Measurements from ENCODE around the gene IGLL1. TPM values are rescaled to one million over a fixed set of nuclear protein-coding genes. Genes with fewer than 3 reads are reported as not detected.

Gene IGLL1
- total and polyA plus RNA-seq, 2 experiments from 2014 or later, result not detected

DNA sequence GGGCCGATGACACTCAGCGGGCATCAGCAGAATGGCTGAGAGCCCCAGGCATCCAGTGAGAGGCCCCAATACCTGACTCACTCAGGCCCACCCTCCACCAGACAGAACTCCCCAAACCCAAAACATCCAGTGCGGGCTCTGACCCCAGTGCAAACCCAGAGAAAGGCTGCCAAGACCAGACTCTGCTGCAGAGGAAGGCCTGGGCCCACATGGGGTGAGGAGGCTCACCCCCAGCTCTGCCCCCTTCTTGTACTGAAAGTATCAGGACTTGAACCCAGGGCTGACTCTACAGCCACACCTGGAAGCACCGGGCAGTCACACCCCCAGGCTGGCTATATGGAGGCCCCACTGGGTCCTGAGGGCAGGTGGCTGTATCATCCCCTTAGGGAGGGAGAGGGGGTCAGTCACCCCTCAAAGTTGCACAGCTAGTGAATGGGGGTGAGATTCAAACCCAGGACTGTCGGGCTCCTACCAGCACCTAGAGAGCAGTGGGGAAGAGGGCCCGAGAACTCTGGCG, 49.3 kb downstream of the IGLL1 start:
- Histone ChIP-seq H3K4me2 (no peak overlapping the region), H3K27me3 (no peaks in the 10 kb centered on the region), H3K9me2 (replicated peaks; ENCODE audit: insufficient read depth) (no peaks in the 10 kb centered on the region), H3K4me1 (ENCODE audit: insufficient read depth) (peaks cover 55% of the 10 kb centered on the region), H3K27ac (peak overlapping the region; percentile 90), H3K9me3 (ENCODE audit: low read depth) (no peaks in the 10 kb centered on the region), H4K20me1 (ENCODE audit: insufficient read depth, poor library complexity, severe bottlenecking) (no peaks in the 10 kb centered on the region), H3K36me3 (replicated peaks; ENCODE audit: insufficient read depth, low read depth) (no peaks in the 10 kb centered on the region), H3K79me2 (no peaks in the 10 kb centered on the region), H2AFZ (no peak overlapping the region), H3K4me3 (no peak overlapping the region)
- no peak for DNase-seq (ENCODE audit: low spot score)
- TF ChIP-seq, protein P1, sequence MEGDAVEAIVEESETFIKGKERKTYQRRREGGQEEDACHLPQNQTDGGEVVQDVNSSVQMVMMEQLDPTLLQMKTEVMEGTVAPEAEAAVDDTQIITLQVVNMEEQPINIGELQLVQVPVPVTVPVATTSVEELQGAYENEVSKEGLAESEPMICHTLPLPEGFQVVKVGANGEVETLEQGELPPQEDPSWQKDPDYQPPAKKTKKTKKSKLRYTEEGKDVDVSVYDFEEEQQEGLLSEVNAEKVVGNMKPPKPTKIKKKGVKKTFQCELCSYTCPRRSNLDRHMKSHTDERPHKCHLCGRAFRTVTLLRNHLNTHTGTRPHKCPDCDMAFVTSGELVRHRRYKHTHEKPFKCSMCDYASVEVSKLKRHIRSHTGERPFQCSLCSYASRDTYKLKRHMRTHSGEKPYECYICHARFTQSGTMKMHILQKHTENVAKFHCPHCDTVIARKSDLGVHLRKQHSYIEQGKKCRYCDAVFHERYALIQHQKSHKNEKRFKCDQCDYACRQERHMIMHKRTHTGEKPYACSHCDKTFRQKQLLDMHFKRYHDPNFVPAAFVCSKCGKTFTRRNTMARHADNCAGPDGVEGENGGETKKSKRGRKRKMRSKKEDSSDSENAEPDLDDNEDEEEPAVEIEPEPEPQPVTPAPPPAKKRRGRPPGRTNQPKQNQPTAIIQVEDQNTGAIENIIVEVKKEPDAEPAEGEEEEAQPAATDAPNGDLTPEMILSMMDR (IDR thresholded peaks at IDR 0.05; ENCODE audit: poor library complexity), result no peak
- TF ChIP-seq EZH2 (IDR thresholded peaks at IDR 0.05; ENCODE audit: borderline replicate concordance) (no peak), EZH2phosphoT487 (IDR thresholded peaks at IDR 0.05; ENCODE audit: low read depth, severe bottlenecking, unreplicated experiment) (no peak)
- 93% methylated on average over 7 of the region's 7 CpGs for WGBS (ENCODE audit: low lambda C conversion rate, missing lambda C conversion rate)

DNA sequence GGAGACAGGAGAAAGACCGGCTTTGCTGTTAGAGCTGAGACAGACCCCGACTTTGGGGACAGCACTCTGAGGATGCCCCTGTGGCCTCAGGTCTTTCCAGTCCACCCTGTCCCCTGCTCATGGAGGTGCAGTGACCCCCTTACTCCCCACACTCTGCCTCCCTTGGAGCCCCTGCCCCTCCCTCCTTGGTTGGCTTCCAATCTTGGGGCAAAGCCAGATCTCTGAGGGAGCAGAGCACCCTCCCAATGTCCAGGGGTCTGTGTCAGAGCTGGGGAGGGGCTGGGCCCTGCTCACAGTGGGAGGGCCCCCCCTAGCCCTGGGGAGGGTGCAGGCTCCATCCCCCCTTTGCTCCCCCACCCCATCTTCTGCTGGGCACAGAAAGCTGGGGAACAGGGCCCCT, 50.0 kb downstream of the IGLL1 start:
- Histone ChIP-seq H4K20me1 (ENCODE audit: insufficient read depth, poor library complexity, severe bottlenecking) (no peaks in the 10 kb centered on the region), H3K9me2 (replicated peaks; ENCODE audit: insufficient read depth) (no peaks in the 10 kb centered on the region), H3K4me3 (no peak overlapping the region), H3K27ac (peak overlapping the region; percentile 70), H3K4me2 (no peak overlapping the region), H2AFZ (no peak overlapping the region), H3K27me3 (no peaks in the 10 kb centered on the region), H3K36me3 (replicated peaks; ENCODE audit: insufficient read depth, low read depth) (no peaks in the 10 kb centered on the region), H3K79me2 (no peaks in the 10 kb centered on the region), H3K4me1 (ENCODE audit: insufficient read depth) (peaks cover 48% of the 10 kb centered on the region), H3K9me3 (ENCODE audit: low read depth) (no peaks in the 10 kb centered on the region)
- no peak for DNase-seq (ENCODE audit: low spot score)
- 77% methylated on average over 2 of the region's 2 CpGs for WGBS (ENCODE audit: low lambda C conversion rate, missing lambda C conversion rate)
- TF ChIP-seq, protein P1 (IDR thresholded peaks at IDR 0.05; ENCODE audit: poor library complexity), result no peak
- TF ChIP-seq EZH2phosphoT487 (IDR thresholded peaks at IDR 0.05; ENCODE audit: low read depth, severe bottlenecking, unreplicated experiment) (no peak), EZH2 (IDR thresholded peaks at IDR 0.05; ENCODE audit: borderline replicate concordance) (no peak)

DNA sequence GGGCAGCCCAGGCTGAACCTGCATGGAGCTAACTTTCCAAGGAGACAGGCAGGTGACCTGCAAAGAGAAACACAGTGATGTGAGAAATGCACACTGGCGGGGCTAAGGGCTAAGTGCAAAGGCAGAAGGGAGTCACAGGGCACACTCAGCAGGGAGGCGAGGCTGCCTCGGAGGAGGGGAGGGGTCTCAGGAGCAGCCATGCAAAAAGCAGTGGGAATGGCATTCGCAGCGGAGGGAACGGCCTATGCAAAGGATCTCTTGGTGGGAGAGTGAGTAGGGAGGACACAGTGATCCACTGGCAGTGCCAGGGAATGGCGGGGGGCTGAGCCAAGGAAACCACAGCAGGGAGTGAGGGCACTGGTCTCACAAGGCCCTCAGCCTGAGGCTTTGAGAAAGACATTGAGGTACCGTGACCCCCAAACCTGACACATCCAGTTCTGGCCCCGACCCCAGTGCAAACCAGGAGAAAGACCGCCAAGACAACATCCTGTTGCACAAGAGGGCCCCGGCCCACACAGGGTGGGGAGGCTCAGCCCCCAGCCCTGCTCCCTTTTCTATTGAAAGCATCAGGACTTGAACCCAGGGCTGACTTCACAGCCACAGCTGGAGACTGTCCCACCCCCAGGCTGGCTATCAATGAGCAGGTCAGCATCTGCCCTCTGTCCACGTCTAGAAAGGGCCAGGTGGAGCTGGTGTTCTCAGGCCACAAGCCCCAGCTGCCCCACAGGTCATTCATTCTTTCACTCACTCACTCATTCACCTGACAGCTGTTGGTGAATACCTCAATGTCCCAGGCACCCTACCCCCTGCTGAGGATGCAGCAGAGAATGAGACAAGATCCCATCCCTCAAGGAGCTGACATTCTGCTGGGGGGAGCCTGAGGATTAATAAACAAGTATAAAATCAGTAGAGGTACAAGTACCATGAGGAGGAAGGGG, 50.7 kb downstream of the IGLL1 start:
- Histone ChIP-seq H3K4me1 (ENCODE audit: insufficient read depth) (peaks cover 45% of the 10 kb centered on the region), H3K4me2 (no peak overlapping the region), H3K27ac (peak overlapping the region; percentile 70), H4K20me1 (ENCODE audit: insufficient read depth, poor library complexity, severe bottlenecking) (no peaks in the 10 kb centered on the region), H3K9me2 (replicated peaks; ENCODE audit: insufficient read depth) (no peaks in the 10 kb centered on the region), H3K79me2 (no peaks in the 10 kb centered on the region), H3K9me3 (ENCODE audit: low read depth) (no peaks in the 10 kb centered on the region), H2AFZ (no peak overlapping the region), H3K4me3 (no peak overlapping the region), H3K36me3 (replicated peaks; ENCODE audit: insufficient read depth, low read depth) (no peaks in the 10 kb centered on the region), H3K27me3 (no peaks in the 10 kb centered on the region)
- no peak for TF ChIP-seq EZH2phosphoT487 (IDR thresholded peaks at IDR 0.05; ENCODE audit: low read depth, severe bottlenecking, unreplicated experiment)
- TF ChIP-seq, protein P1 (IDR thresholded peaks at IDR 0.05; ENCODE audit: poor library complexity), result no peak
- no peak for TF ChIP-seq EZH2 (IDR thresholded peaks at IDR 0.05; ENCODE audit: borderline replicate concordance)
- no peak for DNase-seq (ENCODE audit: low spot score)
- 89% methylated on average over 12 of the region's 12 CpGs for WGBS (ENCODE audit: low lambda C conversion rate, missing lambda C conversion rate)
